CD8-positive, alpha-beta memory T cell (primary cell): Measurements from ENCODE around the gene ASPSCR1. TPM values are rescaled to one million over a fixed set of nuclear protein-coding genes. Genes with fewer than 3 reads are reported as not detected.

Source experiments
- CTCF ChIA-PET: fragments of 350-600 bp; sonication (Branson Sonifier 250); formaldehyde crosslinking; loops from one replicate; lab custom pipeline; 2021; ENCODE audit warnings: antibody characterized with exemption; lab: Charles Lee
- POLR2A ChIA-PET: fragments of 350-600 bp; sonication (Branson Sonifier 250); formaldehyde crosslinking; loops from one replicate; lab custom pipeline; 2021; ENCODE audit warnings: antibody characterized with exemption; lab: Charles Lee
- DNase-seq, 5 donors: peaks; one replicate each; pipeline versions ENCODE4 v3.0.0 to v3.0.0-alpha.2; 2020 to 2022; ENCODE audit warnings: mixed read lengths in 1 of 5
- H3K27ac ChIP-seq: one replicate; pipeline ENCODE4 v1.7.0; 2013; ENCODE audit warnings: low read depth, mild to moderate bottlenecking, low read length, moderate library complexity
- H3K27me3 ChIP-seq: 2 replicates; pipeline ENCODE4 v1.7.0; 2013; ENCODE audit warnings: low read length, mild to moderate bottlenecking; ENCODE audit not compliant: insufficient read depth, poor library complexity, severe bottlenecking
- H3K36me3 ChIP-seq: 2 replicates; pipeline ENCODE4 v1.7.0; 2013; ENCODE audit warnings: mild to moderate bottlenecking, low read length, moderate library complexity; ENCODE audit not compliant: insufficient read depth
- H3K4me1 ChIP-seq: 2 replicates; pipeline ENCODE4 v1.7.0; 2013; ENCODE audit warnings: mild to moderate bottlenecking, low read length, moderate library complexity; ENCODE audit not compliant: insufficient read depth
- H3K4me3 ChIP-seq: 2 replicates; pipeline ENCODE4 v1.7.0; 2013; ENCODE audit warnings: mild to moderate bottlenecking, low read length
- H3K9me3 ChIP-seq: 2 replicates; pipeline ENCODE4 v1.7.0; 2013; ENCODE audit warnings: mild to moderate bottlenecking, low read length
- H3K27ac Mint-ChIP-seq, 8 donors: one replicate each; pipeline ENCODE4 v1.8.0; 2020 to 2021; ENCODE audit warnings: mixed read lengths in 8 of 8, mild to moderate bottlenecking in 6 of 8, inconsistent platforms in 3 of 8, moderate library complexity in 3 of 8
- H3K27me3 Mint-ChIP-seq, 2 donors: one replicate each; pipeline ENCODE4 v1.8.0; 2020 to 2021; ENCODE audit warnings: mixed read lengths in 2 of 2, mild to moderate bottlenecking in 1 of 2, moderate library complexity in 1 of 2
- H3K36me3 Mint-ChIP-seq, 3 donors: one replicate each; pipeline ENCODE4 v1.8.0; 2020 to 2021; ENCODE audit warnings: mixed read lengths in 3 of 3, inconsistent platforms in 1 of 3, mild to moderate bottlenecking in 1 of 3
- H3K4me1 Mint-ChIP-seq, 3 donors: one replicate each; pipeline ENCODE4 v1.8.0; 2020 to 2021; ENCODE audit warnings: mixed read lengths in 3 of 3, inconsistent platforms in 1 of 3, mild to moderate bottlenecking in 1 of 3
- H3K4me3 Mint-ChIP-seq, 7 donors: one replicate each; pipeline ENCODE4 v1.8.0; 2020 to 2021; ENCODE audit warnings: mixed read lengths in 7 of 7, mild to moderate bottlenecking in 6 of 7, moderate library complexity in 4 of 7, inconsistent platforms in 2 of 7
- H3K9me3 Mint-ChIP-seq, 5 donors: one replicate each; pipeline ENCODE4 v1.8.0; 2020 to 2022; ENCODE audit warnings: mixed read lengths in 5 of 5, mild to moderate bottlenecking in 3 of 5, moderate library complexity in 2 of 5, inconsistent platforms in 1 of 5
- polyA plus RNA-seq: library from polyadenylated mRNA; unstranded; fragments of 300-500 nt; fragmentation: Illumina TruSeq; gene quantifications from one replicate; pipeline ENCODE4 v1.2.3, GENCODE V29; 2021
- total RNA-seq, 2 experiments: library from RNA; stranded (reverse); gene quantifications; one replicate each; pipeline ENCODE4 v1.2.3, GENCODE V29; 2021

Gene ASPSCR1
- total and polyA plus RNA-seq, 3 experiments from 2014 or later, result 29.2 to 35.9 (median 32.0) TPM

DNA sequence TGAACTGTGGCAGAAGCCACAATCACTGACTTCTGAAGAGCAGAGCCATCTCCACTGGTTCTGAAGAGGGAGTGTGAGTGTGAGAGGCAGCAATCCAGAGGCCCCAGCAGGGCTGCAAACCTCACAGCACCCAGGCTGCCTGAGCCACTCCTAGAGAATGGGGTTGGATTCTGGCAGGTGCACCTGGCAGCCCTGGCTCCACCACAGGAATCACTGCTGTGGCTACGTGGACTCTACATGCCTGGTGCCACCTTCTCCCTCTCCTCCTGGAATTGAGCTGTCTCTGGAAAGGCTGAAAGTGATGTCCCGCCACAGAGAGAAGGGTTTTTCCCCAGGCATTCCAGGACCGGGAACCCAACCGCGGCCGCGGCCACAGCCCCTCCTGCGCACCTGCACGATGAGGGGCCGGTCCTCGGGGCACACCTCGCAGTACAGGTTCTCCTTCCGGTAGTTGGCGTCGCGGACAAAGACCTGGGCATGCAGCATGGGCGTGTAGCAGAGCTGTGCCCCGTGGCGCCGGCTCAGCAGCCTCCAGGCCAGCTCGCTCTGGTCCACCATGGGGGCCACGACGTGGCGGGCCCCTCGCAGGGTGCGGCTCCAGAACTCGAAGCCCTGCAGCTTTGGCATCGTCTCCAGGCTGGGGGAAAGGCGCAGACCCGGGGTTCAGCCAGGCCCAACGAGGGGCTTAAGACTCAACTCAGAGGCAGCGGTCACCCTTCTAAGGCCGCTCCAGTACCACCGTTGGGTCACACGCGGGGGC is 87.2 kb downstream of the ASPSCR1 start:
- Mint-ChIP-seq H3K27ac (peak overlapping the region in 7 of 8 donors; percentile 40 to 87 (median 70)), H3K9me3 (no peaks in the 10 kb centered on the region), H3K36me3 (peaks cover 0 to 33% (median 0%) of the 10 kb centered on the region in 3 donors), H3K27me3 (no peaks in the 10 kb centered on the region), H3K4me3 (peak overlapping the region; percentile 64 to 89 (median 73)), H3K4me1 (peaks cover 8 to 19% (median 11%) of the 10 kb centered on the region in 3 donors)
- H3K36me3 ChIP-seq, result no peaks in the 10 kb centered on the region
- no peak for DNase-seq
- no peaks in the 10 kb centered on the region for H3K27me3 ChIP-seq
- H3K4me1 ChIP-seq, result peaks cover 27% of the 10 kb centered on the region
- H3K27ac ChIP-seq, result peak overlapping the region; percentile 67
- ChIA-PET CTCF (interaction anchor here (1.4 to 1.6 kb wide), 3 partner anchors 27 to 34 kb away, joined by 3 to 4 read pairs (median 3); partner anchors contain the start of gene DCXR), POLR2A (interaction anchor here (1.0 to 1.4 kb wide), 4 partner anchors 13 to 228 kb away, joined by 3 to 4 read pairs (median 4); partner anchors contain the start of genes DCXR, GPS1 and RFNG)
- H3K9me3 ChIP-seq, result no peaks in the 10 kb centered on the region
- H3K4me3 ChIP-seq, result peak overlapping the region; percentile 51

- Histone ChIP-seq H3K27ac (peak overlapping the region; percentile 67), H3K27me3 (no peaks in the 10 kb centered on the region), H3K4me1 (peaks cover 27% of the 10 kb centered on the region), H3K36me3 (no peaks in the 10 kb centered on the region), H3K9me3 (no peaks in the 10 kb centered on the region), H3K4me3 (peak overlapping the region; percentile 51)
- DNase-seq, result peak in 2 of 5 donors; percentile 24 to 61
- peak overlapping the region in 3 of 8 donors; percentile 14 to 78 (median 70) for H3K27ac Mint-ChIP-seq
- H3K4me1 Mint-ChIP-seq, result peaks cover 8 to 19% (median 11%) of the 10 kb centered on the region in 3 donors
- peaks cover 0 to 27% (median 0%) of the 10 kb centered on the region in 3 donors for H3K36me3 Mint-ChIP-seq
- no peaks in the 10 kb centered on the region for H3K9me3 Mint-ChIP-seq
- H3K27me3 Mint-ChIP-seq, result no peaks in the 10 kb centered on the region
- ChIA-PET POLR2A (interaction anchor here (1.0 to 1.4 kb wide), 4 partner anchors 13 to 227 kb away, joined by 3 to 4 read pairs (median 4); partner anchors contain the start of genes DCXR, GPS1 and RFNG), CTCF (interaction anchor here (1.4 to 1.6 kb wide), 2 partner anchors 27 to 34 kb away, joined by 3 read pairs; partner anchors contain the start of gene DCXR)
- H3K4me3 Mint-ChIP-seq, result peak overlapping the region in 6 of 7 donors; percentile 36 to 74 (median 68)
Observed at GRCh38 chr17:82065193-82065637, 87.8 kb downstream of the ASPSCR1 start.

- no peaks in the 10 kb centered on the region for H3K36me3 ChIP-seq
- H3K27me3 ChIP-seq, result no peaks in the 10 kb centered on the region
- H3K9me3 Mint-ChIP-seq, result no peaks in the 10 kb centered on the region
- ChIA-PET CTCF (interaction anchor here (0.9 to 1.5 kb wide), 4 partner anchors 26 to 60 kb away, joined by 3 to 7 read pairs (median 4); partner anchors contain the start of gene DCXR), POLR2A (interaction anchor here (1.0 to 1.4 kb wide), 5 partner anchors 11 to 227 kb away, joined by 3 to 4 read pairs (median 3); partner anchors contain the start of genes DCXR, GPS1 and RFNG)
- peak; percentile 54 to 75 (median 58) for DNase-seq
- H3K27ac ChIP-seq, result peak within 1 kb of the TSS; percentile 67
- H3K27ac Mint-ChIP-seq, result peak within 1 kb of the TSS; percentile 78 to 93 (median 90)
- H3K4me1 Mint-ChIP-seq, result peaks cover 8 to 19% (median 11%) of the 10 kb centered on the region in 3 donors
- H3K4me3 Mint-ChIP-seq, result peak within 1 kb of the TSS; percentile 72 to 92 (median 83)
- H3K27me3 Mint-ChIP-seq, result no peaks in the 10 kb centered on the region
- no peaks in the 10 kb centered on the region for H3K9me3 ChIP-seq
- H3K4me3 ChIP-seq, result peak within 1 kb of the TSS; percentile 64
- H3K4me1 ChIP-seq, result peaks cover 27% of the 10 kb centered on the region
- peaks cover 0 to 24% (median 0%) of the 10 kb centered on the region in 3 donors for H3K36me3 Mint-ChIP-seq
Observed at GRCh38 chr17:82065638-82066303, 88.3 kb downstream of the ASPSCR1 start, which contains the start of gene DUS1L. Gene DUS1L (minus strand): TSS chr17:82065804. CDS start chr17:82065059, 745 bp downstream.

Other genes with a start within 250 kb of the ASPSCR1 start
- not detected for gene GCGR, start 173.5 kb upstream of the ASPSCR1 start, total RNA-seq
- gene GCGR, start 173.5 kb upstream of the ASPSCR1 start, polyA plus RNA-seq, result not detected
- gene MCRIP1, start 144.3 kb upstream of the ASPSCR1 start, total RNA-seq, result 10 to 100 TPM; 56.1 to 57.0 TPM
- 76.1 TPM for gene MCRIP1, start 144.3 kb upstream of the ASPSCR1 start, polyA plus RNA-seq
- gene PPP1R27, start 142.6 kb upstream of the ASPSCR1 start, total RNA-seq, result not detected
- not detected for gene PPP1R27, start 142.6 kb upstream of the ASPSCR1 start, polyA plus RNA-seq
- 100 to 1,000 TPM; 463 to 482 TPM for gene P4HB, start 117.1 kb upstream of the ASPSCR1 start, total RNA-seq
- gene P4HB, start 117.1 kb upstream of the ASPSCR1 start, polyA plus RNA-seq, result 342 TPM
- 100 to 1,000 TPM; 662 to 677 TPM for gene ARHGDIA, start 106.3 kb upstream of the ASPSCR1 start, total RNA-seq
- gene ARHGDIA, start 106.3 kb upstream of the ASPSCR1 start, polyA plus RNA-seq, result 237 TPM
- 100 to 1,000 TPM; 326 to 337 TPM for gene ALYREF, start 86.0 kb upstream of the ASPSCR1 start, total RNA-seq
- gene ALYREF, start 86.0 kb upstream of the ASPSCR1 start, polyA plus RNA-seq, result 60.4 TPM
- gene ANAPC11, start 85.9 kb upstream of the ASPSCR1 start, total RNA-seq, result 100 to 1,000 TPM; 146 to 149 TPM
- 287 TPM for gene ANAPC11, start 85.9 kb upstream of the ASPSCR1 start, polyA plus RNA-seq
- under 1 TPM; 0.57 to 0.62 TPM for gene NPB, start 75.4 kb upstream of the ASPSCR1 start, total RNA-seq
- not detected for gene NPB, start 75.4 kb upstream of the ASPSCR1 start, polyA plus RNA-seq
- 10 to 100 TPM; 30.3 to 31.6 TPM for gene PCYT2, start 66.2 kb upstream of the ASPSCR1 start, total RNA-seq
- gene PCYT2, start 66.2 kb upstream of the ASPSCR1 start, polyA plus RNA-seq, result 35.7 TPM
- 10 to 100 TPM; 41.4 to 41.7 TPM for gene SIRT7, start 59.5 kb upstream of the ASPSCR1 start, total RNA-seq
- gene SIRT7, start 59.5 kb upstream of the ASPSCR1 start, polyA plus RNA-seq, result 40.1 TPM
- gene MAFG, start 49.9 kb upstream of the ASPSCR1 start, total RNA-seq, result 10 to 100 TPM; 28.4 to 34.7 TPM
- 2.5 TPM for gene MAFG, start 49.9 kb upstream of the ASPSCR1 start, polyA plus RNA-seq
- 100 to 1,000 TPM; 128 to 138 TPM for gene PYCR1, start 40.3 kb upstream of the ASPSCR1 start, total RNA-seq
- gene PYCR1, start 40.3 kb upstream of the ASPSCR1 start, polyA plus RNA-seq, result 0.63 TPM
- gene MYADML2, start 30.4 kb upstream of the ASPSCR1 start, total RNA-seq, result not detected
- not detected for gene MYADML2, start 30.4 kb upstream of the ASPSCR1 start, polyA plus RNA-seq
- gene NOTUM, start 16.4 kb upstream of the ASPSCR1 start, total RNA-seq, result under 1 TPM; 0.33 to 0.35 TPM
- not detected for gene NOTUM, start 16.4 kb upstream of the ASPSCR1 start, polyA plus RNA-seq
- gene CENPX, start 45.2 kb downstream of the ASPSCR1 start, total RNA-seq, result 100 to 1,000 TPM; 143 to 158 TPM
- 56.7 TPM for gene CENPX, start 45.2 kb downstream of the ASPSCR1 start, polyA plus RNA-seq
- gene LRRC45, start 45.7 kb downstream of the ASPSCR1 start, total RNA-seq, result 10 to 100 TPM; 26.8 to 27.6 TPM
- gene LRRC45, start 45.7 kb downstream of the ASPSCR1 start, polyA plus RNA-seq, result 10.1 TPM
- gene RAC3, start 54.0 kb downstream of the ASPSCR1 start, total RNA-seq, result 1 to 10 TPM; 4.2 to 4.5 TPM
- not detected for gene RAC3, start 54.0 kb downstream of the ASPSCR1 start, polyA plus RNA-seq
- 100 to 1,000 TPM; 117 to 127 TPM for gene DCXR, start 60.1 kb downstream of the ASPSCR1 start, total RNA-seq
- gene DCXR, start 60.1 kb downstream of the ASPSCR1 start, polyA plus RNA-seq, result 108 TPM
- gene RFNG, start 74.2 kb downstream of the ASPSCR1 start, total RNA-seq, result 10 to 100 TPM; 18.1 to 19.4 TPM
- 7.3 TPM for gene RFNG, start 74.2 kb downstream of the ASPSCR1 start, polyA plus RNA-seq
- 100 to 1,000 TPM; 122 to 125 TPM for gene GPS1, start 74.3 kb downstream of the ASPSCR1 start, total RNA-seq
- 151 TPM for gene GPS1, start 74.3 kb downstream of the ASPSCR1 start, polyA plus RNA-seq
- 100 to 1,000 TPM; 206 to 210 TPM for gene DUS1L, start 88.2 kb downstream of the ASPSCR1 start, total RNA-seq
- gene DUS1L, start 88.2 kb downstream of the ASPSCR1 start, polyA plus RNA-seq, result 142 TPM
- 100 to 1,000 TPM; 251 to 259 TPM for gene FASN, start 120.6 kb downstream of the ASPSCR1 start, total RNA-seq
- 2.7 TPM for gene FASN, start 120.6 kb downstream of the ASPSCR1 start, polyA plus RNA-seq
- gene CCDC57, start 235.2 kb downstream of the ASPSCR1 start, total RNA-seq, result 10 to 100 TPM; 69.8 to 77.6 TPM
- 39.2 TPM for gene CCDC57, start 235.2 kb downstream of the ASPSCR1 start, polyA plus RNA-seq